GM21717 (cell line): ENCODE results near the gene DYNLL2.
"Not testable (repeated sequence)": the region's sequence is repeated elsewhere in the genome, so short reads cannot be mapped to it uniquely, and the experiment has no call there.

ENCODE experiments used
- ATAC-seq: cut with Tn5 transposase; IDR thresholded peaks from one replicate; pipeline ENCODE4 v1.9.1; 2021; ENCODE audit warnings: mild to moderate bottlenecking, moderate library complexity; ENCODE audit not compliant: unreplicated experiment

Gene DYNLL2

DNA sequence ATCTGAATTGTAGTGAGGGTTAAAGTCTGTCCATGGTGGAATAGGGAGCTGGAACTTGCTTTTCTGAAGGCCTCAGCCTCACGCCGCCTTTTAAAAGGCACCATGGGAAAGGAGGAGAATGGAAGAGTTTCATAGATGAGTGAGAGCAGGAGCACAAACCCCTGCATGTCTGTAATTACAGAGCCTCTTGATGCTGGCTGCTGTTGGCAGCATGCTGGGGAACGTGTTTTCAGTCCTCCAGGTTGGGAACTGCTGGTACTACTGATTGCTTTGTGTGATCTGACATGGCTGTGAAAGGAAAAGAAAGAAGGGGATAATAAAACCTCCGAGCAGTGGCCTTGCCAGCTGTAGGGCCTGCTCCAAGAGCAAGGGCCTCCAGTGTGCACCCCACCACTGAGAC lies 16.8 kb upstream of the DYNLL2 start:
- no peak for ATAC-seq

GRCh38 chr17:58072862-58073261 lies 10.4 kb upstream of the DYNLL2 start:
- no peak for ATAC-seq

DNA sequence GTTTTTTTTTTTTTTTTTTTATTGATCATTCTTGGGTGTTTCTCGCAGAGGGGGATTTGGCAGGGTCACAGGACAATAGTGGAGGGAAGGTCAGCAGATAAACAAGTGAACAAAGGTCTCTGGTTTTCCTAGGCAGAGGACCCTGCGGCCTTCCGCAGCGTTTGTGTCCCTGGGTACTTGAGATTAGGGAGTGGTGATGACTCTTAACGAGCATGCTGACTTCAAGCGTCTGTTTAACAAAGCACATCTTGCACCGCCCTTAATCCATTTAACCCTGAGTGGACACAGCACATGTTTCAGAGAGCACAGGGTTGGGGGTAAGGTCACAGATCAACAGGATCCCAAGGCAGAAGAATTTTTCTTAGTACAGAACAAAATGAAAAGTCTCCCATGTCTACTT lies 10.0 kb upstream of the DYNLL2 start:
- ATAC-seq: not testable (repeated sequence)

GRCh38 chr17:58074406-58074805 lies 8.8 kb upstream of the DYNLL2 start:
- not testable (repeated sequence) for ATAC-seq

DNA sequence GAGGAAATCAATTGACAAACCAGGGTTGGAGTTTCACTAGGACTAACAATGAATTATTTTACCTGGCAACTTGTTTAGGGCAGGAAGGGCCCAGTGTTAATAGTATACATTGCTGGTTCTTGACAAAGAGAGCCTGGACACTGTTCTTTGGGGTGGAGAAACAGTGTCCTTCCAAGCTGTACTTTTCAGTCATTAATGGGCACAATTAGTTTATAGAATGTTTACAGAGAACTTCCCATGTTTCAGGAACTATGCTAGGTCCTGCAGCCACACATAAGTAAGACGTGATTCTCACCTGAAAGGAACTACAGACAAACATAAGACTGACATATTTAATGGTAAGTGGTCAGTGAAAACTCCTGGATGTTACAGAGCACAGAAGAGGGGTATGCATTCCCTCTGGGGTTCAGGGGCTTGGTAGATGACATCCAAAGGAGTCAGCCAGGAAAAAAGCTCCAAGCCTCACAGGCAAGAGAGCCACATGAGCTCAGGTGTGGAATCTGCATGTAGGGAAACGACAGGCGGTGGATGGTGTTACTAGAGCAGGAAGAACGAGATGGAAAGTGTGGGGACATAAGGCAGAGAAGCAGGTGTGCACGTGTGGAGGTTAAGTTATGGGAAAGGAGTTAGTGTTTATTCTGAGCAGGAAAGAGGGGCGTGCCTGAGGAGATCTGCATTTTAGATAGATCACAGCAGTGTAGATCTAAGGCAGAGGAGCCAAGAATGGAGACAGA lies 3.8 kb upstream of the DYNLL2 start:
- no peak for ATAC-seq

DNA sequence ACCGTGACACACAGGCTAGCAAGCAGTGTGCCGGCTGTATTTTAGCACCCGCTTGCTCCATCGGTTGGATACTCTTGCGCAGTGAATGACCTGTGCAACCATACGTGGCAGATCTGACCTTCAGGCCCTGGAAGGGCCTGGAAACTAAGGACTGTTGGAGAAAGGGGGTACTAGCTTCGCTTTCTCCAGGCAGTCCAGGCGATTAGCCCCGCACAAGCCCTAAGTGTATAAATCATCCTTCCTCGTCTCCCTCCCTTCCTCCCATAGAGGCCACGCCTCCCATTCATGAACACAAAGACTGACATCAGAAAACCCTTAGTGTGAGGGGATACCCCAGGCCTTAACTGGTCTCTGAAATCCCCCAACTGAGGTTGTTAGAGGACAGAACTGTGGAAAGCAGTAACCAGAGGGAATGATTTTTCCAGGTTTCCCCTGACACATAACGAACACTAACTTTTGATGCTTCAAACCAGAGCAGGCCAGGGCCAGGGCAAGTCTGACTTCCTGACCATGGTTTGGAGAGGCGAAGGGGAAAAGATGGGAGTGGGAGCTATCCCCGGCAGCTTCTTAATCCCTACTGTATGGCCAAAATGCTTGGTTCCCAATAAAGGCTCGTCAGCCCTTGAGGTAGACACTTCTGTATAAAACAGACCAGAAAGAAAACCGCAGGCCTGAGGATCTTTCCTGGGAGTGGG lies 1.4 kb upstream of the DYNLL2 start:
- no peak for ATAC-seq

DNA sequence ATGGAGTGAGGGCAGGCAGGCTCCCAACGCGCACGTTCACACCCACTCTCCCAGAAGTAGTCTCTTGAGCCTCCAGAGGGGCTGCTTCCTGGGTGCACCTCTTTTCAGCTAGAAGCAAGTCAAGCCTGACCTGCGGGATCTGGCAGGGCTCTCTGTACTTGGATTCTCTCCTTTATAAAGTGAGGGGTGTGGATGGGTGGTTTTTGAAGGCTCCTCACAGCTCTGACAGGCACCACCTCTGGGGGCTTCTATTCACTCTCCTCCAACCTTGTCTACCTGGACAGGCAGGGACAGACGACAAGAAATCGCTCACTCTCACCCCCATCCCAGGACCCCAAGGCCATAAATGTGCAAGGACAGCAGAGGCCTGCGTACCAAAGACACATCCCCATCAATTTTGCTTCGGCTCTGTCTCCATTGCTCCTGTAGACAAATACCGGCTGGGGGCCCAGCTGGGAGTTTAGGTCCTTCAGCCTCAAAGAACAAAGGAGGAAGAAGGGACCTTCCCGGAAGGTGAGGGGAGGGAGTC lies 814 bp upstream of the DYNLL2 start:
- ATAC-seq: no peak

DNA sequence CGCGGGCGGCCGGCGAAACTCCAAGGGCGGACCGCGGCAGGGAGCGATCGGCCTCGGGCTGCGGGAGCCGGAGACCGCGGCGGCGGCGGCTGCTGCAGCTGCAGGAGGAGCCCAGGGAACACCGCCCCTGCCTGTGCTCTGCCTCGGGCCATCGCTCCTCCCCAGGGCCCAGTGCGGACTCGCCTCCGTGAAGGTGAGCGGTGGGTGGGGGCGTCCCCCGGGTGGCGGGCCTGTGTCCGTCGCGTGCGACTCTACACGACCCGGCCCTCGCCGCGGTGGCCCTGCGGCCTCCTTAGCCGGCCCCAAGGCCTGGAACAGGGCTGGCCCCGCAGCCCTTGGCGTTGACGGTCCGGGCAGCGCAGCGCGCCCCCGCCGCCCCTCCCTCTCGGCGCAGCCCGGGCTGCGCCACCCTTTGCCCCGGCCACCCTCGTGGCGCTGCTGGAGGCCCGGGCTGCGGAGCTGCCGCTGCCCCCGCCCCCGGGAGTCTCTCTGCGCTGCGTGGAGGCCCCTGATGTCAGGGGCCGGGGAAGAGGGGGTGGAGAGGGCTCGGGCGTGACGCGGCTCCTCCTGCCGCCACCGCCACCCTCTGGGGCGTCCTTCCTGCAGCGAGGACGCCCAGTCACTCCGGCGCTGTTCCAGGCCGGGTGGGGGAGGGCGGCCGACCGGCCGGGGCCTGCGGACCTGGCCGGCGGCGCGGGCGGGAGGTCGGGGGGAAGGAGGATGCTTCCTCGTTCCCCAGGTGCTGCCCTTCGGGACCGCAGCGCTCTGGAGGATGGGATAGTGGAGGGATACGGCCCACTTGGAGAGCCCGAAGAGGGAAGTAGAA lies 485 bp downstream of the DYNLL2 start:
- peak; percentile 48 for ATAC-seq

DNA sequence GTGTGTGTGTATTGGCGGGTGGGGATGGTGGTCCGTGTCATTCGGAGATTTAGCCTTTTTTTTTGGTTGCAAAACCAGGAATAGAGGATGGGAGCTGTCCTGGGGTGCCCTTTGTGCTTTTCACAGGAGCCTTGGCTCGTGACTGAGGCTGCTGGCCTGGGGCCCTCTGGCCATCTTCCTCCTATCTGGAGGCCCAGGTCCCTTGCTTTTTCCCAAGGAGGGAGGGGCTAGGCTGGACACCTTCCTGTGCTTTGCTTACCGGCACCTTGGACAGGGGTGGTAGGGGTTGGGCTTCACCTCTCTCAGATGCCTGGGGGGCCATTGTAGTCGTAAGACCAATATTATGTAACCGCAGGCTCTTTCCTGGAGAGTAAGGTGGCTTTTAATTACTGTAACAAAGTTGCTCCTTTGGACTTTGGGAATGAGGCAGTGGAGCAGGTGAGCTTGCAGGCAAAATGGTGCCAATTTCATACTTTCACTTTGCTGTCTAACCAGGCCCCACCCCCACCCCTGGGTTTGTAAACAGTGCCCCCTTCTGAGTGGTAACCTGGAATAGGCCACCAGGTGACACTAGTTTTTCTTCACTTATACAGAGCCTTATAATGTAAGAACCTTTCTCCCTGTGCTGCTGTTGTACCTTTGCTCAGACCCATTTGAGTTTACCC lies 1.2 kb downstream of the DYNLL2 start:
- no peak for ATAC-seq

DNA sequence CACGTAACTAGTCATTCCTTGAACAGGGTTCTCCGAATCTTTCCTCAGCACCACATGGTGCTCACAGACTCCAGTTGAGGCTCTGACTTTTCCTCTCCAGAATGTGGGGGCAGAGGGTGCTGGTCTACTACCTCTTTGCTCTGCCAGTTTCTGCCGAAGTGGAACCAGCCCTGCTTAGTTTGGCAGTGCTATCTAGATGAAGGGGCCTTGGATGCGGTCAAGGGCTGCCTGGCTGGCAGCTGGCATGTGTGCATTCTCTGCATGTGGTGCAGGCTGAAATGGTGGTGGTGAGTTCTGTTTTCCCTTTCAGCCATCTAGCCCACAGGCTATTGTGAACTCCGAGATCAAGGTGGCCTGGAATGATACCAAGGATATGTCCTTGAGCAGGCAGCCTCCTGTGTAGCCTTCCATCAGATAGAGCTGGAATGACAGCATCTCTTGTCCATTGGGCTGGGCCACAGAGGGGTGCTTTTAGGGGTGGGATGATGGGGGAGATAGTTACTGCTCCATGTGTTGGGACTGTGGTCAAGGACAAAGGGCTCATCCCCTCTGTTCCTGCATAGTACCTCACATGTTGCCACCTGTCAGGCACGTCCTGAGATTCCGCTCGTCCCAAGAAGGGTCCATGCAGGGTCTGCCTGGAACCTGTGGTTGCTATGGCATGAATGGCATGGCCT lies 2.0 kb downstream of the DYNLL2 start:
- no peak for ATAC-seq

DNA sequence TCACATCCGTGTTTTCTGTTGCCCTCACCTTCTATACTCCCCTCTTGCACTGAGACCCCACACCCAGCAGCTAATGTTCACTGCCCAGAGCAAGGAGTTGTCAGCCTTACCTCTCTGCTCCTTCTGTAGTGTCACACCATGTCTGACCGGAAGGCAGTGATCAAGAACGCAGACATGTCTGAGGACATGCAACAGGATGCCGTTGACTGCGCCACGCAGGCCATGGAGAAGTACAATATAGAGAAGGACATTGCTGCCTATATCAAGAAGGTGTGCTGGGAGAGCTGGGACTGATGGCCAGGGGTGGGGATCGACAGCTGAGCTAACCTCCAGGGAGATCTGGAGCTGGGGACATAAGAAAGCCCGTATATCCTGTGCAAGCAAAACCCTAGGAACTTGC lies 3.7 kb downstream of the DYNLL2 start:
- no peak for ATAC-seq

- no peak for ATAC-seq
Observed at GRCh38 chr17:58088624-58089023, 5.4 kb downstream of the DYNLL2 start.

GRCh38 chr17:58089111-58089510 lies 5.9 kb downstream of the DYNLL2 start:
- no peak for ATAC-seq

DNA sequence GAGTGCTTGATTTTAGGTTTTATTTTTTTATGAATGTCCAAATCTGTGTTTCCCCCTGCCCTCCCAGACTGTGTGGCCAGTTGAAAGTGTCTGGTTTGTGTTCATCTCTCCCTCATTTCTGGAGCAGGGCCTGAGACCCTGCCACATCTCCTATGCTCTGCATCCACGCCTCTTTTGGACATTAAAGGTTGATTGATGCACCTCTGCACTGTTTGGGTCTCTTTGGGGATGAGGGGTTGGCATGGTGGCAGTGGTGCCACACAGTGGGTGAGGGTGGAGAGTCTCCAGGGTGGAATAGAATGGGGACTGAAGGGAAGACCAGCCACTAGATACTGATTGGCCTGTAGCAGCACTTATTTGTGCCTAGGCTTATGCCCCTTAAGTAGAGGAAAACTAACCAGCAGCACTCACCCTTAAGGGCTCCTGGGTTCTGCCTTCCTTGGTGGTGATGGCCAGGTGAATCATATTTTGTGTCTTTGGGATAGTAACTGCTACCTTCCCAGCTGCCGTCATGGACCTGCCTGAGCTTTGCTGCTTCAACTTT lies 7.9 kb downstream of the DYNLL2 start:
- no peak for ATAC-seq

DNA sequence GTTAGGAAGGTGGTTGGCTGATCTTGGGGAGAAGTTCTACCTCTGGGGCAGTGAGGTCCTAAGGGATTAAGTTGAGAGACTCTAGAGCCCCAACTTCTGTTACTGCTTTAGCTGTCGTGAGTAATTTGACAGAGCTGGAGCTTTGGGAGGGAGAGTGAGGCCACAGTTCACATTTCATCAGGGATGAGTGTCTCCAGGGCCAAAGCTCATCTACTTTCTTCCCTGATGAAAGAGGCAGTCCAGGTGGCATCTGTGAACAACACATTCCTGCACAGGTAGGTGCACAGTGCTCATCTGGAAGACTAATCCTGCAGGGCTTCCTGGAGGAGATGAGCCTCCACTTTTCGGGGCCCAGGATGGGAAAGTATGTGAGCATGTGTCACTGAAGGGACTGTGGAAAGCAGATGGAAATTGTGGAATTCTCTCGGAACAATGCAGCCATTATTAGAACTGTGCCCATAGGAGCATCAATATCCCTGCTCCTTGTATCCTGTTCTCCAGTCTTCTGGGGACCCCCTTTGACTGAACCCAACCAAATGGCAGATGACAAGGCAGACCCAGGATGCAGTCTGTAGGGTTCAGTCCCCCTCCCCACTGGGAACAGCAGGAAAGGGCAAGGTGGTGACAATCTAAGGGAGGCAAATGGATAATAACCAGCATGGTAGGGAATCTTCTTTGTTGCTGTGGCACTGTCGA lies 9.0 kb downstream of the DYNLL2 start:
- ATAC-seq: no peak

DNA sequence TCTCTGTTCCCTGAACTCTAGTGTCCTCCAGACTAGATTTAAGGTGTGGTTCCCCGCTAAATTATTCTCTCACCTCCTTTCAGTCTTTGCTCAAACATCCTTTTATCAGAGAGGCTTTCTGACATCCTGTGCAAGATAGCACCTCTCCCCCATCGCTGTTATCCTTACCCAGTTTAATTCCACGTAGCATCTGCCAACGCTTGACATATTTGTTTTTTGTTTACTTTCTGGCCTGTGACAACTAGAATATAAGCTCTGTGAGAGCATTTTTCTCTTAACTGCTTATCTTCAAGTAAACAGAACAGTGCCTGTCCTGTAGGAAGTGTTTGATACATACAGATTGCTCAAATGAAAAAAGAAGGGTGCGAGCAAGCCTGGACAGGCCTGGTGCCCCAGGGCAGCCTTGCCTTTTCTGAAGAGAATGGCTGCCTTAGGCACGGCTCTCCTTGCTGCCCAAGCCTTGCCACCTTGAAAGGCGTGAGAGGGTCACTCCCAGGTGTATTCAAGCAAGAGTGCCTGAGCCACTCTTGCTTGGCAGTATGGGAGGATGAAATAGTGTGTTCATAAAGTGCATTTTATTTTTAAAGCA lies 9.7 kb downstream of the DYNLL2 start:
- no peak for ATAC-seq

GRCh38 chr17:58094118-58094517 lies 10.9 kb downstream of the DYNLL2 start:
- ATAC-seq: no peak

- ATAC-seq: no peak
Observed at GRCh38 chr17:58096892-58097291, 13.7 kb downstream of the DYNLL2 start.
